HG02852 (cell line): ENCODE data around the gene SLC25A34.

Experiments used
- ATAC-seq: cut with Tn5 transposase; IDR thresholded peaks from one replicate; pipeline ENCODE4 v1.9.1; 2021; ENCODE audit warnings: mild to moderate bottlenecking, moderate library complexity; ENCODE audit not compliant: unreplicated experiment

SLC25A34 gene

GRCh38 chr1:15749399-15750291, 13.6 kb downstream of the SLC25A34 start:
- ATAC-seq, result no peak

DNA sequence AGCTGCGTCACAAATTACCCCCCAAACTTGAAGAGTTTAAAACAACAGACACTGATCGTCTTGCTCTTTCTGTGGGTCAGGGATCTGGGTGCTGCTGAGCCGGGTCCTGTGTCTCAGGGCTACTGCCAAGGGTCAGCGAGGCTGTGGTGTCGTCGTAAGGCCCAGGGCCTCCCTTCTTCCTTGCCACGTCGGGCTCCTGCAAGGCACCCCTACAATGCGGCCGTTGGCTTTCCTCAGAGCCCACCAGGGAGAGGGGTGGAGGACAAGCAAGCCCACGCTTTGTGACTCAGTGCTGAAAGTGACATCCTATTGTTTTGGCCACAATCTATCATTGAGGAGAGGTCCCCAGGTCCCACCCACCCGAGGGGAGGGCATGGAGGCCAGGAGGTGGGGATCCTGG, 14.9 kb downstream of the SLC25A34 start:
- ATAC-seq, result no peak

- no peak for ATAC-seq
Measured at GRCh38 chr1:15751717-15752116, 15.7 kb downstream of the SLC25A34 start.

DNA sequence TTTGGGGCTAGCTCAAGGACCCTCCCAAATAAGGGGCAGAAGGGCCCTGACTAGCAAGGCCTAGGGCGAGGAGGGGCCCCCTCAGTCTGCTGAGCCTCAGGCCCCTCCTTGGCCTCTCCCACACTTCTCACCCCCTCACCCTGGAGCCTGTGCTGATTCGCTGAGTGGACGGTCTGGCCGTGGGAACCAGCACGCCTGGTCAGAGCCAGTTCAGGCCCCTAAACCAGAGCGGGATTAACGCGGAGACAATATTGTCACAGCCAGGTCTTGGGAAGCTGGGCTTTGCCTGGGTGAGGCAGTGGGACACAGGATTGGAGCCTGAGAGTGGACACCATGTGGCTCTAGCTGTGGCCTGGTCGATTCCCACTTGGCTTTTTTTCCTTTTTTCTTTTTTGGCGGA, 17.7 kb downstream of the SLC25A34 start:
- ATAC-seq, result no peak

- ATAC-seq, result no peak
Measured at GRCh38 chr1:15755021-15755645, 19.1 kb downstream of the SLC25A34 start.

GRCh38 chr1:15755646-15756040, 19.6 kb downstream of the SLC25A34 start:
- ATAC-seq, result no peak

- ATAC-seq, result no peak
Measured at GRCh38 chr1:15756143-15757015, 20.3 kb downstream of the SLC25A34 start.

- no peak for ATAC-seq
Measured at GRCh38 chr1:15757016-15757543, 21.0 kb downstream of the SLC25A34 start.

- no peak for ATAC-seq
Measured at GRCh38 chr1:15757575-15758342, 21.7 kb downstream of the SLC25A34 start.

GRCh38 chr1:15758343-15758931, 22.4 kb downstream of the SLC25A34 start, which contains the start of gene FBLIM1:
Gene FBLIM1, plus strand, starts transcription at chr1:15758795. Its CDS starts 6,189 bp downstream, at chr1:15764984.
- ATAC-seq, result no peak

- no peak for ATAC-seq
Measured at GRCh38 chr1:15758953-15759661, 23.0 kb downstream of the SLC25A34 start.

DNA sequence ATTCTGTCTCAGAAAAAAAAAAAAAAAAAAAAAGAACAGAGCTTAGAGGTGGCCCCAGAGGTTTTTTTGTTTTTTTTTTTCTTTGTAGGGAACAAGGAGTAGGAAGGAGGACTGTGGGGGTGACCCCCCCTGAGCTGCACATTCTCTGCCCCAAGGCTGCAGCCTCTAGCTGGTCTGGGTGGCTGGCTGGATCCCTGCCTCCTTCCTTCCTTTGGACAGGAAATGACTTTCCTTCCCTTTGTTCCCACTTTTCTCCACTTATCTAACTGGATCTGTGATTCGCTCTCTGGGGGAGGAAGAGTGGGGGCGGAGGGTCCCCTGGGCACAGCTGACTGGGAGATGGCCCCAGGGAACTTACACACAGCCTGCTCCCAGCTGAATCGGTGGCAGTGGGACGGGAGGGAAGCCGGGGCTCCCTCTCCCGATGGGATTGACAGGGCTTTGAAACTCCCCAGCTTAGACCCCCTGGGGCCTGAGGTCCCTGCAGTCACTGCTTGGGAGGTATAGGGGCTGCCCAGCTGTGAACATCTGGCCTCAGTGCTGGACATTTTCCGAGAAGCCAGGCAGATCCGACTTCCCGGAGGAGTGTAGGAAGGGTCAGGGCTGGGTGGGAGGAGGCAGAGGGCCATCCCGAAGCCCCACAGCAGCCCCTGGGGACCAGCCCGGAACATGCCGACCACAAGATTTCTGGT, 24.6 kb downstream of the SLC25A34 start:
- ATAC-seq, result no peak

GRCh38 chr1:15761366-15762128, 25.5 kb downstream of the SLC25A34 start:
- no peak for ATAC-seq

- no peak for ATAC-seq
Measured at GRCh38 chr1:15762546-15762945, 26.5 kb downstream of the SLC25A34 start.

GRCh38 chr1:15764269-15764764, 28.3 kb downstream of the SLC25A34 start:
- no peak for ATAC-seq

DNA sequence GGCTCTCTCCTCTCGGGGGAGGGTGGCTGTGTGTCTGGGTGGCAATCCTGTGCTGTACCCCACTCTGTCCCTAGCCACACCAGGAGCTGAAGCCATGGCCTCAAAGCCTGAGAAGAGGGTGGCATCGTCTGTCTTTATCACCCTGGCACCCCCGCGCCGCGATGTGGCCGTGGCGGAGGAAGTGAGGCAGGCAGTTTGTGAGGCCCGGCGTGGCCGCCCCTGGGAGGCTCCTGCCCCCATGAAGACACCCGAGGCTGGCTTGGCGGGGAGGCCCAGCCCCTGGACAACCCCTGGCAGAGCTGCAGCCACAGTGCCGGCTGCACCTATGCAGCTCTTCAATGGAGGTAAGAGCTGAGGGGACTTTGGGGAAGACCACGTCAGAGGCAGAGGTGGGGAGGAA, 28.8 kb downstream of the SLC25A34 start:
- ATAC-seq, result no peak

- no peak for ATAC-seq
Measured at GRCh38 chr1:15765495-15766194, 29.6 kb downstream of the SLC25A34 start.
